Measurements from ENCODE around the gene CTDP1.

The CTDP1 gene

GRCh38 chr18:79729611-79730010 lies 50.0 kb downstream of the CTDP1 start:
- no peak for TF ChIP-seq FOXP2 (optimal IDR thresholded peaks at IDR 0.05; ENCODE audit: borderline replicate concordance, extremely low read depth, extremely low read length, insufficient read depth)
- TF ChIP-seq TAF1 (IDR thresholded peaks at IDR 0.05; ENCODE audit: borderline replicate concordance, insufficient read depth, low read length), result no peak
- TF ChIP-seq SIN3A (IDR thresholded peaks at IDR 0.05; ENCODE audit: borderline replicate concordance, insufficient read depth, low read length), result no peak
- TF ChIP-seq POLR2AphosphoS5 (IDR thresholded peaks at IDR 0.05; ENCODE audit: low read depth, low read length), result no peak
- TF ChIP-seq, protein P1, sequence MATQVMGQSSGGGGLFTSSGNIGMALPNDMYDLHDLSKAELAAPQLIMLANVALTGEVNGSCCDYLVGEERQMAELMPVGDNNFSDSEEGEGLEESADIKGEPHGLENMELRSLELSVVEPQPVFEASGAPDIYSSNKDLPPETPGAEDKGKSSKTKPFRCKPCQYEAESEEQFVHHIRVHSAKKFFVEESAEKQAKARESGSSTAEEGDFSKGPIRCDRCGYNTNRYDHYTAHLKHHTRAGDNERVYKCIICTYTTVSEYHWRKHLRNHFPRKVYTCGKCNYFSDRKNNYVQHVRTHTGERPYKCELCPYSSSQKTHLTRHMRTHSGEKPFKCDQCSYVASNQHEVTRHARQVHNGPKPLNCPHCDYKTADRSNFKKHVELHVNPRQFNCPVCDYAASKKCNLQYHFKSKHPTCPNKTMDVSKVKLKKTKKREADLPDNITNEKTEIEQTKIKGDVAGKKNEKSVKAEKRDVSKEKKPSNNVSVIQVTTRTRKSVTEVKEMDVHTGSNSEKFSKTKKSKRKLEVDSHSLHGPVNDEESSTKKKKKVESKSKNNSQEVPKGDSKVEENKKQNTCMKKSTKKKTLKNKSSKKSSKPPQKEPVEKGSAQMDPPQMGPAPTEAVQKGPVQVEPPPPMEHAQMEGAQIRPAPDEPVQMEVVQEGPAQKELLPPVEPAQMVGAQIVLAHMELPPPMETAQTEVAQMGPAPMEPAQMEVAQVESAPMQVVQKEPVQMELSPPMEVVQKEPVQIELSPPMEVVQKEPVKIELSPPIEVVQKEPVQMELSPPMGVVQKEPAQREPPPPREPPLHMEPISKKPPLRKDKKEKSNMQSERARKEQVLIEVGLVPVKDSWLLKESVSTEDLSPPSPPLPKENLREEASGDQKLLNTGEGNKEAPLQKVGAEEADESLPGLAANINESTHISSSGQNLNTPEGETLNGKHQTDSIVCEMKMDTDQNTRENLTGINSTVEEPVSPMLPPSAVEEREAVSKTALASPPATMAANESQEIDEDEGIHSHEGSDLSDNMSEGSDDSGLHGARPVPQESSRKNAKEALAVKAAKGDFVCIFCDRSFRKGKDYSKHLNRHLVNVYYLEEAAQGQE (IDR thresholded peaks at IDR 0.05; ENCODE audit: insufficient read depth in 1 of 2, low read depth in 2 of 2, low read length in 2 of 2), result no peak

DNA sequence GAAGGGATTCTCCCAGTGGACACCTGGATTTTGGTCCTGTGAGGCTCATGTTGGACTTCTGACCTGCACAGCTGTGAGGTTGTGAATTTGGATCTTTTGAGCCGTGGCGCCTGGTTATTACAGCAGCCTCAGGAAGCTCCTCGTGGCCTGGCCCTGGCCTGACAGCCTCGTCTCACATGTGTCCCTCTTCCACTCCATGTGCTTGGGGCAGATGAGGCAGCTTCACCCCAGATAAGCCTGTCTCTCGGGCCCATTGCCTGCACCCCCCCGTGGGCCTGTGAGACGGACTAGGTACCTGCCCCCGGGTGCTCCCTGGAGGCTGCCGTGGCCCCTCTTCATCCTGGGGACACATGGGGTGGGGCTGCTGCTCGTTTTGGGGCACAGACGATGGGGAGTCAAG lies 51.2 kb downstream of the CTDP1 start:
- TF ChIP-seq, protein P1 (IDR thresholded peaks at IDR 0.05; ENCODE audit: insufficient read depth in 1 of 2, low read depth in 2 of 2, low read length in 2 of 2), result no peak
- TF ChIP-seq POLR2AphosphoS5 (IDR thresholded peaks at IDR 0.05; ENCODE audit: low read depth, low read length) (no peak), SIN3A (IDR thresholded peaks at IDR 0.05; ENCODE audit: borderline replicate concordance, insufficient read depth, low read length) (no peak), FOXP2 (optimal IDR thresholded peaks at IDR 0.05; ENCODE audit: borderline replicate concordance, extremely low read depth, extremely low read length, insufficient read depth) (no peak), TAF1 (IDR thresholded peaks at IDR 0.05; ENCODE audit: borderline replicate concordance, insufficient read depth, low read length) (no peak)

GRCh38 chr18:79732721-79733025 lies 53.1 kb downstream of the CTDP1 start:
- TF ChIP-seq SIN3A (IDR thresholded peaks at IDR 0.05; ENCODE audit: borderline replicate concordance, insufficient read depth, low read length) (no peak), FOXP2 (optimal IDR thresholded peaks at IDR 0.05; ENCODE audit: borderline replicate concordance, extremely low read depth, extremely low read length, insufficient read depth) (no peak), POLR2AphosphoS5 (IDR thresholded peaks at IDR 0.05; ENCODE audit: low read depth, low read length) (no peak), TAF1 (IDR thresholded peaks at IDR 0.05; ENCODE audit: borderline replicate concordance, insufficient read depth, low read length) (no peak)
- TF ChIP-seq, protein P1 (IDR thresholded peaks at IDR 0.05; ENCODE audit: insufficient read depth in 1 of 2, low read depth in 2 of 2, low read length in 2 of 2), result no peak

- TF ChIP-seq, protein P1 (IDR thresholded peaks at IDR 0.05; ENCODE audit: insufficient read depth in 1 of 2, low read depth in 2 of 2, low read length in 2 of 2), result no peak
- TF ChIP-seq POLR2AphosphoS5 (IDR thresholded peaks at IDR 0.05; ENCODE audit: low read depth, low read length) (no peak), TAF1 (IDR thresholded peaks at IDR 0.05; ENCODE audit: borderline replicate concordance, insufficient read depth, low read length) (no peak), SIN3A (IDR thresholded peaks at IDR 0.05; ENCODE audit: borderline replicate concordance, insufficient read depth, low read length) (no peak), FOXP2 (optimal IDR thresholded peaks at IDR 0.05; ENCODE audit: borderline replicate concordance, extremely low read depth, extremely low read length, insufficient read depth) (no peak)
Observed at GRCh38 chr18:79733135-79733701, 53.6 kb downstream of the CTDP1 start.
